Measurements from ENCODE around the gene AGBL2.

GRCh38 chr11:47726878-47727514 is 11.8 kb upstream of the AGBL2 start:
- no peak for TF ChIP-seq EZH2 (IDR thresholded peaks at IDR 0.05; ENCODE audit: borderline replicate concordance, low read depth, low read length, severe bottlenecking)
- TF ChIP-seq, protein P1, sequence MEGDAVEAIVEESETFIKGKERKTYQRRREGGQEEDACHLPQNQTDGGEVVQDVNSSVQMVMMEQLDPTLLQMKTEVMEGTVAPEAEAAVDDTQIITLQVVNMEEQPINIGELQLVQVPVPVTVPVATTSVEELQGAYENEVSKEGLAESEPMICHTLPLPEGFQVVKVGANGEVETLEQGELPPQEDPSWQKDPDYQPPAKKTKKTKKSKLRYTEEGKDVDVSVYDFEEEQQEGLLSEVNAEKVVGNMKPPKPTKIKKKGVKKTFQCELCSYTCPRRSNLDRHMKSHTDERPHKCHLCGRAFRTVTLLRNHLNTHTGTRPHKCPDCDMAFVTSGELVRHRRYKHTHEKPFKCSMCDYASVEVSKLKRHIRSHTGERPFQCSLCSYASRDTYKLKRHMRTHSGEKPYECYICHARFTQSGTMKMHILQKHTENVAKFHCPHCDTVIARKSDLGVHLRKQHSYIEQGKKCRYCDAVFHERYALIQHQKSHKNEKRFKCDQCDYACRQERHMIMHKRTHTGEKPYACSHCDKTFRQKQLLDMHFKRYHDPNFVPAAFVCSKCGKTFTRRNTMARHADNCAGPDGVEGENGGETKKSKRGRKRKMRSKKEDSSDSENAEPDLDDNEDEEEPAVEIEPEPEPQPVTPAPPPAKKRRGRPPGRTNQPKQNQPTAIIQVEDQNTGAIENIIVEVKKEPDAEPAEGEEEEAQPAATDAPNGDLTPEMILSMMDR (IDR thresholded peaks at IDR 0.05; ENCODE audit: borderline replicate concordance, extremely low read depth, low read length, poor library complexity, severe bottlenecking): no peak
